Measurements from ENCODE around the gene ZNF300. TPM values are rescaled to one million over a fixed set of nuclear protein-coding genes. Genes with fewer than 3 reads are reported as not detected.
"Not testable (repeated sequence)": the region's sequence is repeated elsewhere in the genome, so short reads cannot be mapped to it uniquely, and the experiment has no call there.

Gene ZNF300
- total RNA-seq, 1 donor from 2014 or later = 2.7 TPM

DNA sequence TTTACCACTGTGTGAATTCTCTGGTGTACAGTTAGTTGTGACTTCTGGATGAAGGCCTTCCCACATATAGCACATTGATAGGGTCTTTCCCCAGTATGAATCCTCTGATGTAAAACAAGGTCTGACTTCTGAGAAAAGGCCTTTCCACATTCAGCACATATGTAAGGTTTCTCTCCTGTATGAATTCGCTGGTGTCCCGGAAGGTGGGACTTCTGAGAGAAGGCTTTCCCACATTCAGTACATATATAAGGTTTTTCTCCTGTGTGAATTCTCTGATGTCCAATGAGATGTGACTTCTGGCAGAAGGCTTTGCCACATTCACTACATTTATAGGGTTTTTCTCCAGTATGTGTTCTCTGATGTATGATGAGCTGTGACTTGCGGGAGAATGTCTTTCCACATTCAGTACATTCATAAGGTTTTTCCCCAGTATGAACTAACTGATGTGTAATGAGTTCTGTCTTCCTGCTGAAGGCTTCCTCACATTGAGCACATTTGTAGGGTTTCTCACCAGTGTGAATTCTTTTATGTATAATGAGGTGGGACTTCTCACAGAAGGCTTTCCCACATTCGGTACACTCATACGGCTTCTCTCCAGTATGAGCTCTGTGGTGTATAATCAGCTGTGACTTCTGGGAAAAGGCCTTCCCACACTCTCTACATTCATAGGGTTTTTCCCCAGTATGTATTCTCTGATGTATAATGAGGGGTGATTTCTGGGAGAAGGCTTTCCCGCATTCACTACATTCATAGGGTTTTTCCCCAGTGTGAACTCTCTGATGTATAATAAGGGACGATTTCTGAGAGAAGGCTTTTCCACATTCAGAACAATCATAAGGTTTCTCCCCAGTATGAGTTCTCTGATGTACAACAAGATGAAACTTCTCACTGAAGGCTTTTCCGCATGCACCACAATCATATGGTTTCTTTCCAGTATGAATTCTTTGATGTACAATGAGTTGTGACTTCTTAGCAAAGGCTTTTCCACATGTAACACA is 9.1 kb downstream of the ZNF300 start:
- H3K27ac ChIP-seq = no peak overlapping the region
- H3K4me3 ChIP-seq = no peak overlapping the region
- intact Hi-C loops (cut with DNase I) = no loop called here
- H3K27me3 ChIP-seq = no peaks in the 10 kb centered on the region
- H3K4me1 ChIP-seq = no peaks in the 10 kb centered on the region
- H3K36me3 ChIP-seq = peaks cover 0 to 53% of the 10 kb centered on the region in 2 donors
- no peak for DNase-seq (ENCODE audit: extremely low spot score in 2 of 2)
- no peak for TF ChIP-seq CTCF (IDR thresholded peaks at IDR 0.05)
- no peak for TF ChIP-seq POLR2AphosphoS5 (IDR thresholded peaks at IDR 0.05; ENCODE audit: insufficient read depth in 1 of 2, low read depth in 1 of 2)
- TF ChIP-seq POLR2A (IDR thresholded peaks at IDR 0.05) = no peak
- H3K9me3 ChIP-seq = peaks cover 82% of the 10 kb centered on the region

DNA sequence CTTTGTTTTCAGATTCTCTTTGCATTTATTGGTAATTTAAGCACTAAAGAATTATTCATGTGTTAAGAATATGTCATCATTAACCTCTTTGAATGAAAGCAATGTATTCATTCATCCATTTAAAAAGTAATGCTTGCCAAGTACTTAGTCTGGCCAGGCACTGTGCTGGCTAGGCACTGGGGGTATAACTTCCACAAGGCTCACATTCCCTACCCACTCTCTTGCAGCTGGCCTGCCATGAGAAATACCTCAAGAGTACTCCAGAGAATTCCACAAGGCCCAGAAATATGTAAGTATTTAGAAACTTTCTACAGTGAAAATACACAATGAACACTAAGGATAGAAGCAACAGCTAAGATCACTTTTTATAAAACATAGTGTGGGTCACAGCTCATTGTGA is 25.4 kb downstream of the ZNF300 start:
- Histone ChIP-seq H3K36me3 (no peaks in the 10 kb centered on the region), H3K27me3 (no peaks in the 10 kb centered on the region), H3K4me1 (no peaks in the 10 kb centered on the region), H3K4me3 (no peak overlapping the region), H3K9me3 (no peaks in the 10 kb centered on the region), H3K27ac (no peak overlapping the region)
- no peak for DNase-seq (ENCODE audit: extremely low spot score in 2 of 2)
- TF ChIP-seq POLR2A (IDR thresholded peaks at IDR 0.05) (no peak), CTCF (IDR thresholded peaks at IDR 0.05) (no peak), POLR2AphosphoS5 (IDR thresholded peaks at IDR 0.05; ENCODE audit: insufficient read depth in 1 of 2, low read depth in 1 of 2) (no peak)
- intact Hi-C loops (cut with DNase I) = no loop called here

GRCh38 chr5:150862070-150862469 is 42.7 kb downstream of the ZNF300 start:
- Histone ChIP-seq H3K27me3 (no peaks in the 10 kb centered on the region), H3K9me3 (peaks cover 1% of the 10 kb centered on the region), H3K27ac (no peak overlapping the region), H3K36me3 (no peaks in the 10 kb centered on the region), H3K4me1 (no peaks in the 10 kb centered on the region), H3K4me3 (no peak overlapping the region)
- intact Hi-C loops (cut with DNase I) = no loop called here
- DNase-seq (ENCODE audit: extremely low spot score in 2 of 2) = no peak
- TF ChIP-seq POLR2AphosphoS5 (IDR thresholded peaks at IDR 0.05; ENCODE audit: insufficient read depth in 1 of 2, low read depth in 1 of 2) (no peak), CTCF (IDR thresholded peaks at IDR 0.05) (no peak), POLR2A (IDR thresholded peaks at IDR 0.05) (no peak)

GRCh38 chr5:150860246-150860821 is 44.4 kb downstream of the ZNF300 start:
- Histone ChIP-seq H3K27me3 (no peaks in the 10 kb centered on the region), H3K4me1 (no peaks in the 10 kb centered on the region), H3K36me3 (no peaks in the 10 kb centered on the region), H3K4me3 (no peak overlapping the region), H3K9me3 (no peaks in the 10 kb centered on the region), H3K27ac (no peak overlapping the region)
- no peak for DNase-seq (ENCODE audit: extremely low spot score in 2 of 2)
- intact Hi-C loops (cut with DNase I) = no loop called here
- TF ChIP-seq CTCF (IDR thresholded peaks at IDR 0.05) (no peak), POLR2A (IDR thresholded peaks at IDR 0.05) (no peak), POLR2AphosphoS5 (IDR thresholded peaks at IDR 0.05; ENCODE audit: insufficient read depth in 1 of 2, low read depth in 1 of 2) (no peak)

- H3K36me3 ChIP-seq; DNase-seq (ENCODE audit: extremely low spot score in 2 of 2); H3K9me3 ChIP-seq; H3K4me3 ChIP-seq; intact Hi-C loops (cut with DNase I); H3K27ac ChIP-seq; H3K27me3 ChIP-seq; H3K4me1 ChIP-seq: not testable (repeated sequence)
Measured at GRCh38 chr5:150856700-150857099, 48.1 kb downstream of the ZNF300 start.
